H9 (cell line): ENCODE data around the gene ACACB. TPM values are rescaled to one million over a fixed set of nuclear protein-coding genes. Genes with fewer than 3 reads are reported as not detected.

Experiments used
- DNase-seq: peaks from one replicate; pipeline ENCODE4 v3.0.0-alpha.2; 2017
- H2AFZ ChIP-seq: one replicate; pipeline ENCODE4 v1.6.1; 2013; ENCODE audit warnings: mild to moderate bottlenecking, low read length, control low read depth, moderate library complexity
- H2AK5ac ChIP-seq: 2 replicates; pipeline ENCODE4 v1.6.1; 2013; ENCODE audit warnings: low read length, control low read depth, mixed read lengths; ENCODE audit not compliant: insufficient read length
- H2BK120ac ChIP-seq: one replicate; pipeline ENCODE4 v1.6.1; 2013; ENCODE audit warnings: low read depth, mild to moderate bottlenecking, low read length, control low read depth, inconsistent platforms; ENCODE audit not compliant: poor library complexity, severe bottlenecking
- H2BK12ac ChIP-seq: 2 replicates; pipeline ENCODE4 v1.6.1; 2013; ENCODE audit warnings: low read length, control low read depth, mixed read lengths, low read depth; ENCODE audit not compliant: insufficient read length
- H2BK15ac ChIP-seq: 2 replicates; pipeline ENCODE4 v1.6.1; 2013; ENCODE audit warnings: low read depth, low read length, control low read depth
- H2BK20ac ChIP-seq: one replicate; pipeline ENCODE4 v1.6.1; 2013; ENCODE audit warnings: low read depth, mild to moderate bottlenecking, low read length, control low read depth, inconsistent platforms; ENCODE audit not compliant: poor library complexity, severe bottlenecking
- H2BK5ac ChIP-seq: 2 replicates; pipeline ENCODE4 v1.6.1; 2013; ENCODE audit warnings: low read length, control low read depth, mixed read lengths; ENCODE audit not compliant: insufficient read length
- H3K14ac ChIP-seq: 2 replicates; pipeline ENCODE4 v1.6.1; 2013; ENCODE audit warnings: low read length, control low read depth; ENCODE audit not compliant: insufficient read depth
- H3K18ac ChIP-seq: 2 replicates; pipeline ENCODE4 v1.6.1; 2013; ENCODE audit warnings: low read depth, mild to moderate bottlenecking, mixed read lengths, low read length, control low read depth; ENCODE audit not compliant: insufficient read length
- H3K23ac ChIP-seq: 2 replicates; pipeline ENCODE4 v1.6.1; 2013; ENCODE audit warnings: low read length, control low read depth, mixed read lengths, low read depth; ENCODE audit not compliant: insufficient read length
- H3K23me2 ChIP-seq: 2 replicates; pipeline ENCODE4 v1.6.1; 2013; ENCODE audit warnings: low read depth, mild to moderate bottlenecking, mixed read lengths, low read length, control low read depth; ENCODE audit not compliant: insufficient read length, poor library complexity, severe bottlenecking
- H3K27ac ChIP-seq: 2 replicates; pipeline ENCODE4 v1.5.1; 2013; ENCODE audit warnings: low read length, control low read depth, mixed read lengths, low read depth; ENCODE audit not compliant: insufficient read length
- H3K27me3 ChIP-seq: 2 replicates; pipeline ENCODE4 v1.6.1; 2013; ENCODE audit warnings: low read length, control low read depth, inconsistent platforms; ENCODE audit not compliant: insufficient read depth
- H3K4ac ChIP-seq: 2 replicates; pipeline ENCODE4 v1.6.1; 2013; ENCODE audit warnings: low read depth, mild to moderate bottlenecking, control low read depth, inconsistent platforms, low read length, moderate library complexity
- H3K4me1 ChIP-seq: 2 replicates; pipeline ENCODE4 v1.6.1; 2013; ENCODE audit warnings: low read length, control low read depth, inconsistent platforms; ENCODE audit not compliant: insufficient read depth
- H3K4me2 ChIP-seq: 2 replicates; pipeline ENCODE4 v1.6.1; 2013; ENCODE audit warnings: low read length, control low read depth, mixed read lengths; ENCODE audit not compliant: insufficient read length, insufficient read depth
- H3K56ac ChIP-seq: 2 replicates; pipeline ENCODE4 v1.6.1; 2013; ENCODE audit warnings: low read depth, mild to moderate bottlenecking, mixed read lengths, low read length, control low read depth; ENCODE audit not compliant: insufficient read length
- H3K79me1 ChIP-seq: 2 replicates; pipeline ENCODE4 v1.6.1; 2013; ENCODE audit warnings: low read depth, mild to moderate bottlenecking, moderate library complexity, low read length, control low read depth, inconsistent platforms; ENCODE audit not compliant: insufficient read depth, poor library complexity, severe bottlenecking
- H3K79me2 ChIP-seq: 2 replicates; pipeline ENCODE4 v1.6.1; 2013; ENCODE audit warnings: low read length, control low read depth, inconsistent platforms; ENCODE audit not compliant: insufficient read depth
- H3K9ac ChIP-seq: 2 replicates; pipeline ENCODE4 v1.6.1; 2013; ENCODE audit warnings: low read length, control low read depth, mixed read lengths; ENCODE audit not compliant: insufficient read length; ENCODE audit errors: extremely low read depth
- H3K9me3 ChIP-seq: one replicate; pipeline ENCODE4 v1.6.1; 2013; ENCODE audit warnings: low read depth, low read length, inconsistent platforms; ENCODE audit not compliant: control insufficient read depth
- H3T11ph ChIP-seq: one replicate; pipeline ENCODE4 v1.6.1; 2013; ENCODE audit warnings: mild to moderate bottlenecking, low read length, control low read depth, inconsistent platforms
- H4K20me1 ChIP-seq: one replicate; pipeline ENCODE4 v1.6.1; 2013; ENCODE audit not compliant: control insufficient read depth, insufficient read length, insufficient read depth
- H4K5ac ChIP-seq: 2 replicates; pipeline ENCODE4 v1.6.1; 2013; ENCODE audit warnings: low read depth, mild to moderate bottlenecking, mixed read lengths, low read length, control low read depth; ENCODE audit not compliant: insufficient read length
- H4K8ac ChIP-seq: replicated peaks from 2 replicates; pipeline ENCODE4 v1.6.1; 2013; ENCODE audit warnings: low read length, control low read depth, mixed read lengths, low read depth; ENCODE audit not compliant: insufficient read length
- H4K91ac ChIP-seq: 2 replicates; pipeline ENCODE4 v1.6.1; 2013; ENCODE audit warnings: low read depth, mild to moderate bottlenecking, moderate library complexity, mixed read lengths, low read length, control low read depth; ENCODE audit not compliant: insufficient read length
- H3K27ac Mint-ChIP-seq, 3 experiments: 2 replicates in 2 of 3; 3 replicates in 1 of 3; pipeline ENCODE4 v1.8.0; 2020 to 2021; ENCODE audit warnings: mixed read lengths in 3 of 3, mild to moderate bottlenecking in 1 of 3, moderate library complexity in 1 of 3
- H3K27me3 Mint-ChIP-seq: 2 replicates; pipeline ENCODE4 v1.8.0; 2021; ENCODE audit warnings: low read depth, mild to moderate bottlenecking, moderate library complexity, mixed read lengths
- H3K36me3 Mint-ChIP-seq, 3 experiments: 2 replicates in 2 of 3; 3 replicates in 1 of 3; pipeline ENCODE4 v1.8.0; 2020 to 2021; ENCODE audit warnings: low read depth in 3 of 3, mixed read lengths in 3 of 3; ENCODE audit not compliant: insufficient read depth in 1 of 3
- H3K4me1 Mint-ChIP-seq, 2 experiments: 2 replicates each; pipeline ENCODE4 v1.8.0; 2020; ENCODE audit warnings: mixed read lengths in 2 of 2
- H3K4me3 Mint-ChIP-seq, 2 experiments: 2 replicates in 1 of 2; 3 replicates in 1 of 2; pipeline ENCODE4 v1.8.0; 2020 to 2021; ENCODE audit warnings: mild to moderate bottlenecking in 2 of 2, mixed read lengths in 2 of 2, moderate library complexity in 1 of 2
- H3K9me3 Mint-ChIP-seq, 2 experiments: 2 replicates in 1 of 2; 3 replicates in 1 of 2; pipeline ENCODE4 v1.8.0; 2020; ENCODE audit warnings: mild to moderate bottlenecking in 2 of 2, mixed read lengths in 2 of 2, moderate library complexity in 1 of 2
- CTCF ChIP-seq: fragments of 200-600 bp; sonication (generic); conservative IDR thresholded peaks from 3 replicates; pipeline ENCODE4 v1.8.0; 2021; ENCODE audit warnings: antibody characterized with exemption, mild to moderate bottlenecking
- WGBS: extraction: QIAGEN DNeasy Blood & Tissue Kit; methylation state at CpG from one replicate; pipeline ENCODE4 v1.1.7; 2013; ENCODE audit warnings: missing lambda C conversion rate, low lambda C conversion rate, mixed read lengths; ENCODE audit not compliant: insufficient read length; ENCODE audit errors: extremely low coverage; 5-methylcytosine and 5-hydroxymethylcytosine counted together
- total RNA-seq: library from RNA; stranded (reverse); gene quantifications from 2 replicates; pipeline ENCODE4 v1.2.1, GENCODE V29; 2021

The ACACB gene
- total RNA-seq, 1 experiment from 2014 or later, result 14.2 TPM

- H4K5ac ChIP-seq, result no peak overlapping the region
- no peaks in the 10 kb centered on the region for H3K27me3 Mint-ChIP-seq
- H3K14ac ChIP-seq, result peak overlapping the region; percentile 32; the same call in 1 of the 2 replicates
- H2AK5ac ChIP-seq, result no peak overlapping the region
- no peaks in the 10 kb centered on the region for H3K9me3 ChIP-seq
- H3K9me3 Mint-ChIP-seq, result no peaks in the 10 kb centered on the region
- no peak overlapping the region for H2BK15ac ChIP-seq
- no peaks in the 10 kb centered on the region for H3K79me2 ChIP-seq
- no peak overlapping the region for H4K91ac ChIP-seq
- H3K4me1 ChIP-seq, result peaks cover 6% of the 10 kb centered on the region; the same call in 1 of the 2 replicates
- TF ChIP-seq CTCF, result no peak
- no peak overlapping the region for H3K4me3 Mint-ChIP-seq
- H3K27ac Mint-ChIP-seq, result peak overlapping the region in 2 of 3 experiments; percentile 26 to 85; a peak in 3 of 7 replicates
- H3K27ac ChIP-seq, result no peak overlapping the region
- H2BK12ac ChIP-seq, result no peak overlapping the region
- no peak overlapping the region for H2BK5ac ChIP-seq
- H3K18ac ChIP-seq, result no peak overlapping the region
- peaks cover 4% of the 10 kb centered on the region for H3K23me2 ChIP-seq
- no peak overlapping the region for H4K8ac ChIP-seq
- DNase-seq, result no peak
- H3K56ac ChIP-seq, result no peak overlapping the region
- H3K27me3 ChIP-seq, result no peaks in the 10 kb centered on the region
- no peak overlapping the region for H3K4ac ChIP-seq
- WGBS, result no CpG with 5 or more reads among the region's 3 CpGs
- H2BK20ac ChIP-seq, result no peak overlapping the region
- H3K4me2 ChIP-seq, result no peak overlapping the region
- H3T11ph ChIP-seq, result no peak overlapping the region
- H3K9ac ChIP-seq, result no peak overlapping the region
- no peak overlapping the region for H2AFZ ChIP-seq
- no peaks in the 10 kb centered on the region for H4K20me1 ChIP-seq
- H3K79me1 ChIP-seq, result no peaks in the 10 kb centered on the region
- peaks cover 22 to 25% of the 10 kb centered on the region in 2 experiments for H3K4me1 Mint-ChIP-seq
- H3K36me3 Mint-ChIP-seq, result peaks cover 0 to 9% (median 3%) of the 10 kb centered on the region in 3 experiments; a peak in 3 of 7 replicates
- H3K23ac ChIP-seq, result no peak overlapping the region
- no peak overlapping the region for H2BK120ac ChIP-seq
Observed at GRCh38 chr12:109115404-109115757, 1.0 kb upstream of the ACACB start.
